Endothelial cell (in vitro differentiated cells): Measurements from ENCODE around the gene SNAPC3. TPM values are rescaled to one million over a fixed set of nuclear protein-coding genes. Genes with fewer than 3 reads are reported as not detected.
"Not testable (repeated sequence)": the region's sequence is repeated elsewhere in the genome, so short reads cannot be mapped to it uniquely, and the experiment has no call there.

Experiments used
- DNase-seq: peaks from one replicate; pipeline ENCODE4 v3.0.0; 2021; ENCODE audit warnings: low spot score
- H3K27ac Mint-ChIP-seq: one replicate; pipeline ENCODE4 v1.8.0; 2021; ENCODE audit warnings: mixed read lengths, inconsistent platforms; ENCODE audit not compliant: unreplicated experiment
- H3K27me3 Mint-ChIP-seq: one replicate; pipeline ENCODE4 v1.8.0; 2021; ENCODE audit warnings: mild to moderate bottlenecking, moderate library complexity, mixed read lengths, inconsistent platforms; ENCODE audit not compliant: unreplicated experiment
- H3K36me3 Mint-ChIP-seq: one replicate; pipeline ENCODE4 v1.8.0; 2021; ENCODE audit warnings: mild to moderate bottlenecking, low read depth, mixed read lengths, inconsistent platforms; ENCODE audit not compliant: unreplicated experiment
- H3K4me1 Mint-ChIP-seq: one replicate; pipeline ENCODE4 v1.8.0; 2021; ENCODE audit warnings: mild to moderate bottlenecking, mixed read lengths, inconsistent platforms; ENCODE audit not compliant: unreplicated experiment
- H3K4me3 Mint-ChIP-seq: one replicate; pipeline ENCODE4 v1.8.0; 2021; ENCODE audit warnings: mild to moderate bottlenecking, mixed read lengths, inconsistent platforms; ENCODE audit not compliant: unreplicated experiment
- H3K9me3 Mint-ChIP-seq: one replicate; pipeline ENCODE4 v1.8.0; 2021; ENCODE audit warnings: mixed read lengths, inconsistent platforms; ENCODE audit not compliant: unreplicated experiment
- total RNA-seq: library from RNA; stranded (reverse); fragmentation: NEBNext Ultra II Directional; extraction: Animal tissue kit (Norgen Biotek cat#: 25700); gene quantifications from one replicate; pipeline ENCODE4 v1.2.1, GENCODE V29; 2021; ENCODE audit not compliant: unreplicated experiment
- TF ChIP-seq, protein P1 (sequence below): fragments of 200-600 bp; sonication (generic); IDR thresholded peaks from one replicate; pipeline ENCODE4 v1.5.0; 2021; ENCODE audit warnings: antibody characterized with exemption; ENCODE audit not compliant: unreplicated experiment

The SNAPC3 gene
- total RNA-seq, 1 donor from 2014 or later = 31.8 TPM

DNA sequence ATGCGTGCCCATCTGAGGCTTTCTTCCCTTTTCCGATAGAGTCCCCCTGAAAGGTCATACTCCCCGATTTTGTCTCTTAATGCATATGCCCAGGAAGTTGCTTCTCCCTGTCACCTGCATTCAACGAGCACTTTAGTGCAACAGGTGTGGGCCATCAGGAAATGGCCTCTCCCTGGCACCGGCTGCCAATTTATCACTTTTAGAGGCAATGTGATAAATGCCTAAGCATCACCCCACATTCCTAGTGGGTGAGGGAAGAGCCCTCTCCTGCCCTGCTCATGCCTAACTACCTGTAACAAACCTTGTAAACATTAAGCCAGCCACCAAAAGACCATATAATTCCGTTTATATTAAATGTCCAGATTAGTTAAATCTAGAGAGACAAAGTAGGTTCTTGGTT, 1.1 kb upstream of the SNAPC3 start:
- Mint-ChIP-seq H3K4me3 (peak overlapping the region; percentile 97), H3K27me3 (peaks cover 3% of the 10 kb centered on the region), H3K36me3 (peaks cover 12% of the 10 kb centered on the region), H3K27ac (peak overlapping the region; percentile 95), H3K4me1 (peaks cover 19% of the 10 kb centered on the region), H3K9me3 (no peaks in the 10 kb centered on the region)
- no peak for DNase-seq
- TF ChIP-seq, protein P1, sequence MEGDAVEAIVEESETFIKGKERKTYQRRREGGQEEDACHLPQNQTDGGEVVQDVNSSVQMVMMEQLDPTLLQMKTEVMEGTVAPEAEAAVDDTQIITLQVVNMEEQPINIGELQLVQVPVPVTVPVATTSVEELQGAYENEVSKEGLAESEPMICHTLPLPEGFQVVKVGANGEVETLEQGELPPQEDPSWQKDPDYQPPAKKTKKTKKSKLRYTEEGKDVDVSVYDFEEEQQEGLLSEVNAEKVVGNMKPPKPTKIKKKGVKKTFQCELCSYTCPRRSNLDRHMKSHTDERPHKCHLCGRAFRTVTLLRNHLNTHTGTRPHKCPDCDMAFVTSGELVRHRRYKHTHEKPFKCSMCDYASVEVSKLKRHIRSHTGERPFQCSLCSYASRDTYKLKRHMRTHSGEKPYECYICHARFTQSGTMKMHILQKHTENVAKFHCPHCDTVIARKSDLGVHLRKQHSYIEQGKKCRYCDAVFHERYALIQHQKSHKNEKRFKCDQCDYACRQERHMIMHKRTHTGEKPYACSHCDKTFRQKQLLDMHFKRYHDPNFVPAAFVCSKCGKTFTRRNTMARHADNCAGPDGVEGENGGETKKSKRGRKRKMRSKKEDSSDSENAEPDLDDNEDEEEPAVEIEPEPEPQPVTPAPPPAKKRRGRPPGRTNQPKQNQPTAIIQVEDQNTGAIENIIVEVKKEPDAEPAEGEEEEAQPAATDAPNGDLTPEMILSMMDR = no peak

DNA sequence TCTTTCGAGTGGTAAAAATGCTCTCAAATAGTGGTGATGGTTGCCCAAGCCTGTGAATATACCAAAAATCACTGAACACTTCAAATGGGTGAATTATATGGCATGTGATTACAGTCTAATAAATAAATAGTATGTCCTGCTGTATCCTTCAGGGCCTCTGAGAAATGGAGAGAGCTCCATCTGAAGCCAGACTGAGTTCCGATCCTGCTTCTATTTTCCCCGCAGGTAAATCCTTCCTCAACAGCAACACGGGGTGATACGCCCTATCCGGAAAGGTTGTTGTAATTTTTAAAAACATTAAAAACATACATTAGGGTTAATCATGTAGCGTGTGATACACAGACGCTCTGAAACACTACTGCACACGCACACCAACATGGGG, 695 bp upstream of the SNAPC3 start:
- Mint-ChIP-seq H3K4me3 (peak overlapping the region; percentile 97), H3K9me3 (no peaks in the 10 kb centered on the region), H3K36me3 (peaks cover 12% of the 10 kb centered on the region), H3K4me1 (peaks cover 19% of the 10 kb centered on the region), H3K27ac (peak overlapping the region; percentile 95), H3K27me3 (peaks cover 3% of the 10 kb centered on the region)
- no peak for DNase-seq
- TF ChIP-seq, protein P1 = no peak

DNA sequence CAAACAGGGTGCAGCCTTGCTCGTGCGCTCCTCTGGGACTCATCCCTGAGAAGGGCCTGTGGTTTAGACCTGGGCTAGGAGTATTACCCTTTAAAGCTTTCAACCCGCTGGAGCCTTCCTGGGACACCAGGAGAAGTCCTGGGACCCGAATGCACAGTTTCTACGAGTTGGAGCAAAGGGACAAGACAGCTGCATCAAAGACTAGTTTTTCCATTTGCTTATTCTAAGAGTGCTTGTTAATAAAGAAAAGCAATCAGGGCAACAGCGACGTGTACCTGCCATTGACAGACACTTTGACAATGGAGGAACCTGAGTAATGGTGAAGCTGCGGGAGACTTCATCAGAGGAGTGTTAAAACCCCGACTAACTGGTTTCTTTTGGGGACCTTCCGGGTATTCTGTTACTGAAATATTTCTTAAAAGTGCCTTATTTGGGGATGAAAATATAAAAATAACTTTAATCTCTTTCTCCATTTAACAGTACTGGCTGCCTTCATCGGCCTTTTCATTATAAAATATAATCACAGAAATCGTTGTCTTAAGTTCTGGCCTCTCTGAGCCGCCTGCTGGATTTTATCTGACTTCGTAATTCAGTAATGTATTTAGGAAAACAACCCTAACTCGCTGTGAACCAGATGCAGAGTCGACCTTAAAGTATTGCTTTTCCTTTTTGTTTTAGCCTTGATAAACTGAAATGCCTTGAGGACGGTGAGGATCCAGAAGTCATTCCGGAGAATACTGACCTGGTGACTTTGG, 732 bp downstream of the SNAPC3 start:
- TF ChIP-seq, protein P1 = no peak
- no peak for DNase-seq

DNA sequence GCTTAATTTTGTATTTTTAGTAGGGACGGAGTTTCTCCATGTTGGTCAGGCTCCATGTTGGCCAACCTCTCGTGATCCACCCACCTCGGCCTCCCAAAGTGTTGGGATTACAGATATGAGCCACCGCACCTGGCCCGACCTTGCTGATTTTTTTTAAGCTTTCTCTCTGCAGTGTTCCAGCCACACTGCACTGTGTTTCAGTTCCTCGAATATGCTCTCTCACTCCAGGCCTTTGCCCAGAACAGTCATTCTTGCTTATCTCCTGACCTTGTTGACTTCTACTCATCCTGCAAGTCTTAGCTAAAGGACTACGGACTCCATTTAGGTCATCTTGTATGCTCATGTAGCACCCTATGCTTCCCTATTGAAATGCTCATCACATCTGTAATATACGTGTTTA, 3.3 kb downstream of the SNAPC3 start:
- TF ChIP-seq, protein P1 = no peak
- Mint-ChIP-seq H3K4me3 (peak overlapping the region; percentile 33), H3K27ac (no peak overlapping the region), H3K36me3 (peaks cover 16% of the 10 kb centered on the region), H3K27me3 (peaks cover 3% of the 10 kb centered on the region), H3K4me1 (peaks cover 20% of the 10 kb centered on the region), H3K9me3 (no peaks in the 10 kb centered on the region)
- DNase-seq = no peak

More for the DNA sequence above, 732 bp downstream of the SNAPC3 start:
- H3K4me1 Mint-ChIP-seq = peaks cover 19% of the 10 kb centered on the region
- H3K27me3 Mint-ChIP-seq = peaks cover 3% of the 10 kb centered on the region
- H3K4me3 Mint-ChIP-seq = peak overlapping the region; percentile 97
- H3K36me3 Mint-ChIP-seq = peaks cover 12% of the 10 kb centered on the region
- peak overlapping the region; percentile 57 for H3K27ac Mint-ChIP-seq
- no peaks in the 10 kb centered on the region for H3K9me3 Mint-ChIP-seq

DNA sequence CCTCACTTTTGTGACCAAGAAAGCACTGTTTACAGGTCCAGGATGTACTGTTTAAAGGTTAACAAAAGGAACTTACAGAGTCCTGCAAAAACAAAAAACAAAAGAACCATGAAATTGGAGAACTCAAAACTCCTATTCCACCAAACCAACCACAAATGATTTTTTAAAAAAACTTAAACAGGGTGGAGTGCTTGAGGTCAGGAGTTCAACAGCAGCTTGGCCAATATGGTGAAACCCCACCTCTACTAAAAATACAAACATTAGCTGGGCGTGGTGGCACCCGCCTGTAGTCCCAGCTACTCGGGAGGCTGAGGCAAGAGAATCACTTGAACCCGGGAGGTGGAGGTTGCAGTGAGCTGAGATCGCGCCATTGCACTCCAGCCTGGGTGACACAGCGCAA, 5.0 kb downstream of the SNAPC3 start:
- DNase-seq, H3K27me3 Mint-ChIP-seq, H3K4me3 Mint-ChIP-seq, H3K9me3 Mint-ChIP-seq: not testable (repeated sequence)
- Mint-ChIP-seq H3K4me1 (peaks cover 27% of the 10 kb centered on the region), H3K27ac (peak overlapping the region; percentile 67), H3K36me3 (peaks cover 16% of the 10 kb centered on the region)
